Measurements from ENCODE around the gene CHTF18. TPM values are rescaled to one million over a fixed set of nuclear protein-coding genes. Genes with fewer than 3 reads are reported as not detected.
"Not testable (repeated sequence)": the region's sequence is repeated elsewhere in the genome, so short reads cannot be mapped to it uniquely, and the experiment has no call there.

CHTF18 gene
- polyA plus RNA-seq, 2 donors = 14.8 to 28.9 TPM

DNA sequence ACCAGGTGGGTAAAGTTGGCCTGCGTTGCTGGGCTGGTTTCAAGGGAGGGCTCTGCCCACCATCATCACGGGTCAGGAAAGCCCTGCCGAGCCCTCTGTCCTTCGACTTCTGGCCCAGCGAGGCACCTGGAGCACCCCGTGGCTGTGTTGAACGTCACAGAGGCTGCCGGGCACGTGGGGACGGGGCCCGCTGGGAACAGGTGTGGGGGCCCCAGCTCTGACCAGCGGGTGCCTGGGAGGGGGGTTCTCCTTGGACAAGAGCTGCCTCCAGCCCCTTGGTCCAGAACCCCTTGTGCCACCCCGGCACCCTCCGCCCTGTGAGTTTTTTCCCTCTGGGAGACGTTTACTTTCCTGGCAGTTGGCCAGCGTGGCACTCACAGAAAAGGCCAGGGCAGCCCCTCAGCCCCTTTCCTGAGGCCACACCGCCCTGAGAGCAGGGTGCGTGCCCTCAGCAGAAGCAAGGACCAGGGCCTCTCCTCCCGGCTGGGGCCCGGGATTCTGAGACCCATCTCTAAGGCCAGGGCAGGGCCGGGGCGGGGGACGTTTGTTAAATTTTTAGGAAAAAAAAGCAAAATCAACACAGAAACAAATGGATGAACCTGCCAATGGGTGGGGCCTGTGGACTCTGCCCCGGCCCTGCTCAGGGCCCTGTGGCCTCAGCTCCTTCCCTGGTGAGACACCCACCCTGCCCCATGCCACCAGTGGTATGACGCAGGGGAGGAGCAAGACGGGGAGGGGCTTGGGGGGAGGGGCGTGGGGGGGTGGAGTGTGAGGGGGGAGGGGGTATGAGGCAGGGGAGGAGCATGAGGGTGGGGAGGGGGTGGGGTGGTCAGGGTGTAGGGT, 43.4 kb downstream of the CHTF18 start:
- Histone ChIP-seq H3K27ac (ENCODE audit: low read depth in 2 of 2, low read length in 1 of 2) (no peak overlapping the region), H3K27me3 (ENCODE audit: control insufficient read depth in 1 of 2, insufficient read depth in 2 of 2, low read length in 2 of 2) (peaks cover 0 to 2% of the 10 kb centered on the region in 2 donors), H3K4me1 (ENCODE audit: control insufficient read depth in 2 of 2, insufficient read depth in 2 of 2, low read length in 1 of 2) (no peaks in the 10 kb centered on the region), H3K9me3 (ENCODE audit: control insufficient read depth in 2 of 2, insufficient read depth in 1 of 2, low read depth in 1 of 2, low read length in 1 of 2) (peaks cover 7 to 12% of the 10 kb centered on the region in 2 donors), H3K36me3 (ENCODE audit: control insufficient read depth in 2 of 2, insufficient read depth in 2 of 2, low read length in 1 of 2) (no peaks in the 10 kb centered on the region), H3K4me3 (ENCODE audit: low read depth in 1 of 2, low read length in 2 of 2) (no peak overlapping the region)
- WGBS, 2 donors = 62 to 64% methylated on average over 25 to 26 of the region's 27 CpGs

DNA sequence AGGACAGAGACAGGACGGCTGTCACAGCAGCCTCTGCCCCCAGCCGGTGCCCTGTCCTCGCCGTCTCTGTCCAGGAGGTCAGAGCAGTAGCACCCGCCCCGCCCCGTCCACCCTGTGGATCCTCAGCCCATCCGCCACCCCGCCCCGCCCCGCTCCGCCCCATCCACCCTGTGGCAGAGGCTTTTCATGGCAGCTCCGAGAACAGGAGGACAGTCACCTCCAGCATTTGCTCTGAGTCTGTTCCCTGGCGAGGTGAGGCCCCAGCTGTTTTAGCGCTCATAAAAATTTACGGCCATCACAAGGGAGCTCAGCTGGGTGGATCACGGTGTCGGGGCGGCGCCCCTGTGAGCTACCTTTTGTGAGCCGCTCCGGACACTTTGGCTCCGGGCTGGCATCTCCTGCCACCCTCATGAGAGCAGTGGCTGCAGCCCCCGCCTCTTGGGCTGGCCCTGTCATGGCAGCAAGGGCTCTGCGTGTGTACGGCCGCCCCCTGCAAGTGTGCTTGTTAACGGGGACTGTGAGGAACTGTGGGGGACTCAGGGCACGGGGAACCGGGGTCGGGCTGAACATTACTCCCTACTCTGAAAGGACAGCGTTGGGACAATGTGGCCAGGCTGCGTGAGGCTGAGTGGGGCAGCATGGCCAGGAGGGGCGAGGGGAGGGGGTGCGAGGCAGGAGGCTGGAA, 44.4 kb downstream of the CHTF18 start:
- H3K4me3 ChIP-seq (ENCODE audit: low read depth in 1 of 2, low read length in 2 of 2) = no peak overlapping the region
- 79 to 85% methylated on average over 35 of the region's 35 CpGs for WGBS, 2 donors
- peaks cover 0 to 2% of the 10 kb centered on the region in 2 donors for H3K27me3 ChIP-seq (ENCODE audit: control insufficient read depth in 1 of 2, insufficient read depth in 2 of 2, low read length in 2 of 2)
- H3K4me1 ChIP-seq (ENCODE audit: control insufficient read depth in 2 of 2, insufficient read depth in 2 of 2, low read length in 1 of 2) = no peaks in the 10 kb centered on the region
- H3K9me3 ChIP-seq (ENCODE audit: control insufficient read depth in 2 of 2, insufficient read depth in 1 of 2, low read depth in 1 of 2, low read length in 1 of 2) = peaks cover 7 to 11% of the 10 kb centered on the region in 2 donors
- no peaks in the 10 kb centered on the region for H3K36me3 ChIP-seq (ENCODE audit: control insufficient read depth in 2 of 2, insufficient read depth in 2 of 2, low read length in 1 of 2)
- no peak overlapping the region for H3K27ac ChIP-seq (ENCODE audit: low read depth in 2 of 2, low read length in 1 of 2)

DNA sequence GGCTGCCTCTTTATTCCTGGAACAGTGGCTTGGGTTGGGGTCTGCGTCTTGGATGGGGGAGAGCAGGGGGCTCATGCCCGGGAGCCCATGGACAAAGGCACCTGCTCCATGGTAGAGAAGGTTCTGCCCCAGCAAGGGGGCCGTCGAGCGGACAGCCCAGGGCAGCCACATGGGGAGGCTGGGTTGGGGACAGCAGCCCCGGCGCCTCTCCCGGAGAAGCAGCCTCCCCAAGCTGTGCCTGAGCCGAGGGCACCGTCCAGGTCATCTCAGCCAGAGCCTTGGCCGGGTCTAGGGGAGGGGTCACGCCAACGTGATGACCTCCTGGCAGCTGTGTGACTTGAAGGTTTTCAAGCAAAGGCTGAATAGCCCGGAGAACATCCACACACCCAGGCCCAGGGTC, 45.0 kb downstream of the CHTF18 start:
- Histone ChIP-seq H3K4me1 (ENCODE audit: control insufficient read depth in 2 of 2, insufficient read depth in 2 of 2, low read length in 1 of 2) (no peaks in the 10 kb centered on the region), H3K27me3 (ENCODE audit: control insufficient read depth in 1 of 2, insufficient read depth in 2 of 2, low read length in 2 of 2) (peaks cover 0 to 2% of the 10 kb centered on the region in 2 donors), H3K4me3 (ENCODE audit: low read depth in 1 of 2, low read length in 2 of 2) (no peak overlapping the region), H3K27ac (ENCODE audit: low read depth in 2 of 2, low read length in 1 of 2) (no peak overlapping the region), H3K36me3 (ENCODE audit: control insufficient read depth in 2 of 2, insufficient read depth in 2 of 2, low read length in 1 of 2) (no peaks in the 10 kb centered on the region), H3K9me3 (ENCODE audit: control insufficient read depth in 2 of 2, insufficient read depth in 1 of 2, low read depth in 1 of 2, low read length in 1 of 2) (peaks cover 7 to 11% of the 10 kb centered on the region in 2 donors)
- 79 to 83% methylated on average over 14 of the region's 14 CpGs for WGBS, 2 donors

DNA sequence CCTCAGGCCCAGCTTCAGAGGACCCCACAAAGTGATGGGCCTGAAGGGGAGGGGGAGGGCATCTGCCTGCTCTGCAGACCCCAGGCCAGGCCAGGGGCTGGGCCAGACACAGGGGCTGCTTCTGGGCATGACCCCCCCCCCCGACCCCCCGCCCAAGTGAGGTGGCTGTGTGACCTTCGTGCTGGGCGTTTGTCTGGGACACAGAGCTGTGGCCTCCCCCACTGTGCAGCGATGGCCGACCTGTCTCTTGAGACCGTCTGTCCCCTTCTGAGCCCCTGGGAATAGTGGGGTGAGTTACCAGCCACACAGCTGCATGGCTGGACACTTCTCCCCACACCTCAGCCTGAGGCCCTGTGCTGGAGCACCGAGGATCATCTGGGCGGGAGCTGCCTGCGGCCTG, 47.0 kb downstream of the CHTF18 start:
- no peaks in the 10 kb centered on the region for H3K4me1 ChIP-seq (ENCODE audit: control insufficient read depth in 2 of 2, insufficient read depth in 2 of 2, low read length in 1 of 2)
- no peak overlapping the region for H3K4me3 ChIP-seq (ENCODE audit: low read depth in 1 of 2, low read length in 2 of 2)
- peaks cover 0 to 2% of the 10 kb centered on the region in 2 donors for H3K27me3 ChIP-seq (ENCODE audit: control insufficient read depth in 1 of 2, insufficient read depth in 2 of 2, low read length in 2 of 2)
- H3K36me3 ChIP-seq (ENCODE audit: control insufficient read depth in 2 of 2, insufficient read depth in 2 of 2, low read length in 1 of 2) = no peaks in the 10 kb centered on the region
- H3K27ac ChIP-seq (ENCODE audit: low read depth in 2 of 2, low read length in 1 of 2) = no peak overlapping the region
- WGBS, 2 donors = 89 to 94% methylated on average over 10 of the region's 10 CpGs
- peaks cover 3 to 11% of the 10 kb centered on the region in 2 donors for H3K9me3 ChIP-seq (ENCODE audit: control insufficient read depth in 2 of 2, insufficient read depth in 1 of 2, low read depth in 1 of 2, low read length in 1 of 2)

DNA sequence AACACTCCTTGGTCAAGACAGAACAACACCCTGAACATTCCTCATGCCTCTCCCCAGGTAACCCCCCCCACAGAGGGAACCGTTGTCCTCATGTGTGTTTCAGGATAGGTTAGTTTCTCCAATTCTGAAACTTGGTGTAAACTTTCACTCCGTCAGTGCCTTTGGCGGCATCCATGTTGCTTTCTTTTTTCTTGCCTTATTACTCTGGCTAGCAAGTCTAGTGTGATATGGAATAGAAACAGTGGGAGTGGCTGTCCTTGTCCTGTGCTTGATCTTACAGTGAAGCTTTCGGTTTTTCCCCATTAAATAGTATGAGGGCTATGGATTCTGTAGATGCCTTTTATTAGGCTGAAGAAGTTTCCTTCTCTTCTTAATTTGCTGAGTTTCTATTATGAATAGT, 47.8 kb downstream of the CHTF18 start:
- Histone ChIP-seq H3K4me3 (ENCODE audit: low read depth in 1 of 2, low read length in 2 of 2) (no peak overlapping the region), H3K4me1 (ENCODE audit: control insufficient read depth in 2 of 2, insufficient read depth in 2 of 2, low read length in 1 of 2) (no peaks in the 10 kb centered on the region), H3K27ac (ENCODE audit: low read depth in 2 of 2, low read length in 1 of 2) (no peak overlapping the region), H3K36me3 (ENCODE audit: control insufficient read depth in 2 of 2, insufficient read depth in 2 of 2, low read length in 1 of 2) (no peaks in the 10 kb centered on the region), H3K9me3 (ENCODE audit: control insufficient read depth in 2 of 2, insufficient read depth in 1 of 2, low read depth in 1 of 2, low read length in 1 of 2) (peaks cover 3 to 11% of the 10 kb centered on the region in 2 donors), H3K27me3 (ENCODE audit: control insufficient read depth in 1 of 2, insufficient read depth in 2 of 2, low read length in 2 of 2) (peaks cover 0 to 2% of the 10 kb centered on the region in 2 donors)
- 91 to 94% methylated on average over 4 of the region's 4 CpGs for WGBS, 2 donors

DNA sequence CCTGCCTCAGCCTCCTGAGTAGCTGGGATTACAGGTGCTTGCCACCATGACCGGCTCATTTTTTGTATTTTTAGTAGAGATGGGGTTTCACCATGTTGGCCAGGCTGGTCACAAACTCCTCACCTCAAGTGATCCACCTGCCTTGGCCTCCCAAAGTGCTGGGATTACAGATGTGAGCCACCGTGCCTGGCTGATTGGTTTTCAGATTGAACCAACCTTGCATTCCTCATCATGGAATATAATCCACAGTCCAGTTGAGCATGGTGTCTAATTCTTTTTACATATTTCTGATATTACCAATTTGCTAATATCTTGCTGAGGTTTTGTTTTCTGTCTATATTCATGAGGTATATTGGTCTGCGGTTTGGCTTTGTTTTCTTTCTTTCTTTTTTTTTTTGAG, 48.4 kb downstream of the CHTF18 start:
- H3K4me3 ChIP-seq (ENCODE audit: low read depth in 1 of 2, low read length in 2 of 2); H3K27ac ChIP-seq (ENCODE audit: low read depth in 2 of 2, low read length in 1 of 2); H3K27me3 ChIP-seq (ENCODE audit: control insufficient read depth in 1 of 2, insufficient read depth in 2 of 2, low read length in 2 of 2); H3K36me3 ChIP-seq (ENCODE audit: control insufficient read depth in 2 of 2, insufficient read depth in 2 of 2, low read length in 1 of 2); H3K4me1 ChIP-seq (ENCODE audit: control insufficient read depth in 2 of 2, insufficient read depth in 2 of 2, low read length in 1 of 2): not testable (repeated sequence)
- H3K9me3 ChIP-seq (ENCODE audit: control insufficient read depth in 2 of 2, insufficient read depth in 1 of 2, low read depth in 1 of 2, low read length in 1 of 2) = peaks cover 0 to 11% of the 10 kb centered on the region in 2 donors
- 88 to 94% methylated on average over 3 of the region's 3 CpGs for WGBS, 2 donors

DNA sequence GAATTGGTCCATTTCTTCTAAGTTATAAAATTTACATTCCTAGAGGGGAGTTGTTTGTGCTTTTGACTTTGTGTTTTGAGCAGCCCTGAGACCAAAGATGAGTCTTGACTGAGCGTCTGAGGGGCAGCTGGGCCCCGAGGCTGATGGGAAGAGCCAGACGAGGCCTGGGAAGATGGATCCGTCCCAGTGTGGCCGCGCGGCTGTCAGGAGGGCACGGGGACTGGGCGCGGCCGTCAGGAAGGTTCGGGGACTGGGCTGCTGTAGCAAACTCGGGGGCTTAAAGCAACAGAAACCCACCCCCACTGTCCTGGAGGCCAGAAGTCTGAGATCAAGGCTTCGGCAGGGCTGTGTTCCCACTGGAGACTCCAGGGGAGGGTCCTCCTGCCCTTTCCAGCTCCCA, 50.3 kb downstream of the CHTF18 start:
- Histone ChIP-seq H3K4me1 (ENCODE audit: control insufficient read depth in 2 of 2, insufficient read depth in 2 of 2, low read length in 1 of 2) (no peaks in the 10 kb centered on the region), H3K27ac (ENCODE audit: low read depth in 2 of 2, low read length in 1 of 2) (no peak overlapping the region), H3K9me3 (ENCODE audit: control insufficient read depth in 2 of 2, insufficient read depth in 1 of 2, low read depth in 1 of 2, low read length in 1 of 2) (peaks cover 0 to 11% of the 10 kb centered on the region in 2 donors), H3K36me3 (ENCODE audit: control insufficient read depth in 2 of 2, insufficient read depth in 2 of 2, low read length in 1 of 2) (no peaks in the 10 kb centered on the region), H3K4me3 (ENCODE audit: low read depth in 1 of 2, low read length in 2 of 2) (no peak overlapping the region), H3K27me3 (ENCODE audit: control insufficient read depth in 1 of 2, insufficient read depth in 2 of 2, low read length in 2 of 2) (no peaks in the 10 kb centered on the region)
- 84 to 85% methylated on average over 14 of the region's 14 CpGs for WGBS, 2 donors

DNA sequence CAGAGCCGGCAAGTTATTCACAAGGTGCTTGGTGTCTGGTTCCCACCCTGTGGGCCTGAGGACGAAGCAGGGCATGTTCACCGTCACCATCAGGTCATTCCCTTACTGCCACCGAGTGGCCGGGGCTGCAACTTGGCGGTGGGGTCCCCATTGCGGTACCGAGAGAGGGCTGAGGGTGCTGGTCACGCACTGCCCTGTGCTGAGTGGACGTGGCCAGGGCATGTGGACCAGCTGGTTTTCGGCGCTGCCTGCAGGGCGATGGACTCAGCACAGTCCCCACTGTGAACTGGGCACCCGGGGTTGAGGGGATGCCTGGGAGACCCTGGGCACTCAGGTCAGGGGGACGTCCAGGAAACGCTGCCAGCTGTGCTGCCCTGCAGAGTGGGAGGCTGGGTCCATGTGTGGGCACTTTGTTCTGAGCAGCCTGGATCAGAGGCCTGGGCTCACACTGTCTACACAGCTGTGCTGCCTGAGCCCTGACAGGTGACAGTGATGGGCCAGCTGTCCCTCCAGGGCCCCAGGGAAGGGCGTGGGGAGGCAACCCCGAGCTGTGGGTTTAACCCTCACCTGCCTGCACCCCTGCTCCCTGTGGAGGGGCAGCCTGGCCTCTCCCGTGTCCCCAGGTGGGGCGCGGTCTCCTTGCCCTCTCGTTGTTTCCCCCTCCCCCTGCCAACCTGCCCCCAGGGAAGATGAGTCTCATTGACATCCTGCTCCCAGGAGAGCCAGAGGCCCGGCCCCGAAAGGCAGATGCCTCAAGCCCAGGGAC, 51.4 kb downstream of the CHTF18 start:
- no peaks in the 10 kb centered on the region for H3K27me3 ChIP-seq (ENCODE audit: control insufficient read depth in 1 of 2, insufficient read depth in 2 of 2, low read length in 2 of 2)

DNA sequence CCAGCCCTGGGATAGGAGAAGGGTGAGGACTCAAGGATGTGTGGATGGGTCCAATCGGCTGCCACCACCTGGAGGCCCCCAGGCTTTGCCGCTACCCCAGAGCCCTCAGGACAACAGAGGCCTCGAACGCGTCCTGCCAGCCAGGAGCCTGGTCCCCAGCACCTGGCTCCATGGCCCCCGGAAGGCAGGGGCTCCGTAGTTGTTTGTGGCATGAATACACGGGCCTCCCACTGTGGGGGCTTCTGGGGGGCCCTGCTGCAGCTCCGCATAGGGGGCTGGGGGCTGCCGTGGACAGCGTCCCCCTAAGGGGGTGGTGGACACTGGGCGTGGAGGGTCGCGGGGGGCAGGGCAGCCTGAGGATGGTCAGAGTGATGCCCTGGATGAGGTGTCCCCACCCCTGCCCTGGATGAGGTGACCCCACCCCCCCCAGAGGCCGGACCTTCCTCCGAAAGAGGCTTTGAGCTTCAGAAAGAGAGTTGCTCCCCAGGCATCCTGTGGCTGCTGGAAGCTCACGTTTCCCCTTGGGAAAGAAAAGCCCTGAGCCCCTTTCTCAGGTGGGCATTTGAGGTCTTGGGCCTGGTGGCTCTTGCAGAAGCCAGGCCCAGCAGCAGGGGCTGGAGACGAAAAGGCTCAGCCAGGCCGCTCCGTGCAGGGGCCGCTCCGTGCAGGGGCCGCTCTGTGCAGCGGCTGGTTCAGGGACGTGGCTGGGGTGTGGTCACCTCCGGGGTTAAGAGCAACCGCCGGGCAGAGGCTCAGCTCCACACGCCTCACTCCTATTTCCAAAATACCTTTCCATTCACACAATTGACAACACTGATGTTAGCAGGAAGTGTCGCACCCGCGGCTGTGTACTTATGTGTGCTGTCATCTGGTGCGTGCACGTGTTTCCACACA, 52.4 kb downstream of the CHTF18 start:
- H3K36me3 ChIP-seq (ENCODE audit: control insufficient read depth in 2 of 2, insufficient read depth in 2 of 2, low read length in 1 of 2) = no peaks in the 10 kb centered on the region
- no peak overlapping the region for H3K27ac ChIP-seq (ENCODE audit: low read depth in 2 of 2, low read length in 1 of 2)
- H3K4me1 ChIP-seq (ENCODE audit: control insufficient read depth in 2 of 2, insufficient read depth in 2 of 2, low read length in 1 of 2) = no peaks in the 10 kb centered on the region
- H3K27me3 ChIP-seq (ENCODE audit: control insufficient read depth in 1 of 2, insufficient read depth in 2 of 2, low read length in 2 of 2) = no peaks in the 10 kb centered on the region
- no peak overlapping the region for H3K4me3 ChIP-seq (ENCODE audit: low read depth in 1 of 2, low read length in 2 of 2)
- peaks cover 0 to 5% of the 10 kb centered on the region in 2 donors for H3K9me3 ChIP-seq (ENCODE audit: control insufficient read depth in 2 of 2, insufficient read depth in 1 of 2, low read depth in 1 of 2, low read length in 1 of 2)
- WGBS, 2 donors = 65 to 72% methylated on average over 33 to 34 of the region's 34 CpGs

More for the DNA sequence above, 51.4 kb downstream of the CHTF18 start:
- Histone ChIP-seq H3K4me3 (ENCODE audit: low read depth in 1 of 2, low read length in 2 of 2) (no peak overlapping the region), H3K4me1 (ENCODE audit: control insufficient read depth in 2 of 2, insufficient read depth in 2 of 2, low read length in 1 of 2) (no peaks in the 10 kb centered on the region), H3K9me3 (ENCODE audit: control insufficient read depth in 2 of 2, insufficient read depth in 1 of 2, low read depth in 1 of 2, low read length in 1 of 2) (peaks cover 0 to 11% of the 10 kb centered on the region in 2 donors), H3K36me3 (ENCODE audit: control insufficient read depth in 2 of 2, insufficient read depth in 2 of 2, low read length in 1 of 2) (no peaks in the 10 kb centered on the region), H3K27ac (ENCODE audit: low read depth in 2 of 2, low read length in 1 of 2) (no peak overlapping the region)
- 64 to 69% methylated on average over 24 of the region's 24 CpGs for WGBS, 2 donors
